HG03558 (cell line): ENCODE data around the gene CAMTA2.

Source experiments
- ATAC-seq: cut with Tn5 transposase; IDR thresholded peaks from one replicate; pipeline ENCODE4 v1.9.1; 2021; ENCODE audit warnings: moderate number of reproducible peaks; ENCODE audit not compliant: unreplicated experiment; ENCODE audit errors: extremely low read depth

The CAMTA2 gene

GRCh38 chr17:4969047-4969550 is 18.4 kb downstream of the CAMTA2 start:
- ATAC-seq = no peak

- no peak for ATAC-seq
Observed at GRCh38 chr17:4968486-4969046, 18.9 kb downstream of the CAMTA2 start.

- peak; percentile 35 for ATAC-seq
Observed at GRCh38 chr17:4967539-4968485, 19.7 kb downstream of the CAMTA2 start, which contains the start of gene SPAG7. Gene SPAG7, minus strand, starts transcription at chr17:4967817. Its CDS starts 13 bp downstream, at chr17:4967804.

- ATAC-seq = peak; percentile 54
Observed at GRCh38 chr17:4966844-4967538, 20.5 kb downstream of the CAMTA2 start.

GRCh38 chr17:4965311-4965986 is 22.0 kb downstream of the CAMTA2 start:
- ATAC-seq = no peak

GRCh38 chr17:4960279-4960922 is 27.1 kb downstream of the CAMTA2 start:
- no peak for ATAC-seq

- no peak for ATAC-seq
Observed at GRCh38 chr17:4959261-4959965, 28.1 kb downstream of the CAMTA2 start.

- ATAC-seq = no peak
Observed at GRCh38 chr17:4958102-4958501, 29.4 kb downstream of the CAMTA2 start.

GRCh38 chr17:4956493-4957061 is 30.9 kb downstream of the CAMTA2 start:
- ATAC-seq = no peak

- ATAC-seq = no peak
Observed at GRCh38 chr17:4955091-4955490, 32.4 kb downstream of the CAMTA2 start.

- no peak for ATAC-seq
Observed at GRCh38 chr17:4953451-4953961, 34.0 kb downstream of the CAMTA2 start.

GRCh38 chr17:4951486-4951885 is 36.0 kb downstream of the CAMTA2 start:
- no peak for ATAC-seq

- no peak for ATAC-seq
Observed at GRCh38 chr17:4950746-4951204, 36.7 kb downstream of the CAMTA2 start, which contains the start of gene ENO3. Gene ENO3, plus strand, starts transcription at chr17:4951119. Its CDS starts 711 bp downstream, at chr17:4951830.

GRCh38 chr17:4950075-4950745 is 37.3 kb downstream of the CAMTA2 start:
- ATAC-seq = no peak

GRCh38 chr17:4949321-4950074 is 38.0 kb downstream of the CAMTA2 start:
- no peak for ATAC-seq

GRCh38 chr17:4948931-4949320 is 38.5 kb downstream of the CAMTA2 start:
- ATAC-seq = no peak
